Measurements from ENCODE around the gene TAF10.
A peak's percentile ranks its signal among the peaks of the same experiment; 100 is the strongest.

TAF10 gene

GRCh38 chr11:6576471-6577373, 35.3 kb downstream of the TAF10 start:
- peak; percentile 81 for DNase-seq

- DNase-seq: no peak
Measured at GRCh38 chr11:6574816-6575715, 37.0 kb downstream of the TAF10 start.

DNA sequence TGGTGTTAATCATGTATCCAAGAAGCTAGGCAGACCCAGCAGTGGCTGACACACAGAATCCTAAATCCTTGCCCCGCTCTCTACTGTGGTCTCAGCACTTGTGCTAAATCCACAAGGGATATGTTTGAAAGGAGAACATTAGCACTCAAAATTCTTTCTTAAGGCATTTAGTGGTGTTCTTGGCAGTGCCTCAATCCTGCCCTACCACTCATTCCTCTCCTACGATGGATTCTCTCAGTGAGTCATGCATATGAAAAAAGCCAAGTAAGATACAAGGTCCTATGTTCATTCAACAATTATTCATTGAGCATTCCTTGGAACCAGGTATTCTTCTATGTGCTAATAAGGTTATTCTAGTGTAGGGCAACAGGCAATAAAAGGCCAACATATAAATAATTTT, 39.8 kb downstream of the TAF10 start:
- no peak for DNase-seq

DNA sequence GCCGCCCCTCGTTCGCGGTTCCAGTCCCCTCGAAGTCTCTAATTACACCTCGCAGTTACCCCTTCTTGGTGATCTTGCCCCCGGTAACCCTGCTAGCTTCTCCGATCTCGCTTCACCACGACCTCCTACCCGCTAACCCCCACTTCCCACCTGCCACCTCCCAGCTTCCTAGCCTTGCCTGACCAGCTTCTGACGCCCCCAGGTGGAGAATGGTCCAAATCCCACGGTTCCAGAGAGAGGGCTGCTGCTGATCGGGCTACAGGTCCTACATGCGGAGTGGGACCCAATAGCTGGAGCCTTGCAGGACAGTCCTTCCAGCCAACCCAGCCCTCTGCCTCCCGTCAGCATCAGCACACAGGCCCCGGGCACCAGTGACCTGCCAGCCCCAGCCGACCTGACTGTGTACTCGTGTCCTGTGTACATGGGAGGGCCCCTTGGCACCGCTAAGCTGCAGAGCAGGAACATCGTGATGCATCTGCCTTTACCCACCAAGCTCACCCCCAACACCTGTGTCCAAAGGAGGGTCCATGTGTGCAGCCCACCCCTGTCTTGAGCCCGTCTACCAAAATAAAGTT, 40.5 kb downstream of the TAF10 start:
- DNase-seq: no peak

- DNase-seq: no peak
Measured at GRCh38 chr11:6570691-6571427, 41.2 kb downstream of the TAF10 start.

DNA sequence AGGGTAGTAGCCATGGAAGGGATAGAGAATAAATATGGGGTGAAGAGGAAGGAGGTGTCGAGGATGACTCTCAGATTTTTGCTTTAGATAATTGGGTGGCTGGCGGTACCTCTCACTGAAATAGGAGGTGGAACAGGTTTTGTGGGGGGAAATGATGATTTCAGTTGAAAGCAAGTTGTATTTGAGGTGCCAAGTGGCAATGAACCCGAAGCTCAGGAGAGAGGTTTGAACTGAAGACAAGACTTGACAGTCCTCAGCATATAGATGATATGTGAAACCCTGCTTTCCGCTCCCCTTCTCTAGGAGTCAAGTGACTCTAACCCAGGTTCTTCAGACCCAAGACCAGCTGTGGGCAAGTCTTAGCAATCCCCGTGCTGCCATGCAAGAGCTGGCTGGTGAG, 42.3 kb downstream of the TAF10 start:
- DNase-seq: no peak

DNA sequence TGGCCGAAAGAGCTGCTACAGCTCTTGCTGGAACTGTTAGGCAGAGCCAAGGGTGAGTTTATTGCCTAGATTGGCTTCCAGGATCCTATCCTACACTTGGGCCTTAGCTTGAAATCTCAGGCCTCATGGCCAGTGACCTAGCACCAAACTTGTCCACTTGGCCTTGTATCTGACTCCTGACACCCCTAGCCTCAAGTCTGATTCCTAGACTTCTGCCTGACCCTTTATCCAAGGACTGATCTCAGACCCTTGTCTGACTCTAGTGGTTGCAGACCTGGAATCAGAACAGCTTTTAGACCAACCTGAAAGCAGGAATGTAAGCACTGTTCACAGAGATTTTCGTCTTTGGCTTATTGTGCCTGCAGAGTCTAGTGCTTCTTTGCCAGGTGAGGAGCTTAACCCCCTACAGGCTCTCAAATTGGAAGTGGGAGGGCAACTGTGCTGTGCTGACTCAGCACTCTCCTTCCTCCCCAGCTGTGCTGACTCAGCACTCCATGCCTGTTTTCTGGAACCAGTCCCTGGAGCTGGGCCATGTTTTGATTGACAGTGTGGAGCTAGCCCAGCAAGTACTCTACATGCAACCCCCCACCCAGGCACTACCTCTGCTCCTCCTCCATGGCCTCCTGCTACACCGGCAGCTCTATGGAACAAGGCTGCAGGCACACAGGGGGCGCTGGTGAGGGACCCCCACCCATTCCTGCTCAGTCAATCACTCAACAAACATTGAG, 43.7 kb downstream of the TAF10 start:
- DNase-seq: peak; percentile 4

DNA sequence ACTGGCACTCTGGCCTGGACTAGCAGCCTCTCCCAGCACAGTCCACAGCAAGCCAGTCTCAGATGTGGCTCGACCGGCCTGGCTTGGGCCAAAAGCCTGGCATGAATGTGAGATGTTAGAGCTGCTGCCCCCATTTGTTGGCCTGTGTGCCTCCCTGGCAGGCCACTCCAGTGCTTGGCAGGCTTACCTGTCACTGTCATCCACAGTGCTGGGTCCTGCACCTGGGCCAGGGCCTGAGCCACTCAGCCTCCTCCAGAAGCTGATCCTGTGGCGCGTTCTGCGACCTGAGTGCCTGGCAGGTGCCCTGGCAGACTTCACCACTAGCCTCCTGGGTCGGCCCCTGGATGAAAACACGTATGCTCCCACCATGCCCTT, 44.7 kb downstream of the TAF10 start:
- DNase-seq: no peak

GRCh38 chr11:6566704-6567370, 45.2 kb downstream of the TAF10 start:
- no peak for DNase-seq

- DNase-seq: no peak
Measured at GRCh38 chr11:6565988-6566703, 45.9 kb downstream of the TAF10 start.

DNA sequence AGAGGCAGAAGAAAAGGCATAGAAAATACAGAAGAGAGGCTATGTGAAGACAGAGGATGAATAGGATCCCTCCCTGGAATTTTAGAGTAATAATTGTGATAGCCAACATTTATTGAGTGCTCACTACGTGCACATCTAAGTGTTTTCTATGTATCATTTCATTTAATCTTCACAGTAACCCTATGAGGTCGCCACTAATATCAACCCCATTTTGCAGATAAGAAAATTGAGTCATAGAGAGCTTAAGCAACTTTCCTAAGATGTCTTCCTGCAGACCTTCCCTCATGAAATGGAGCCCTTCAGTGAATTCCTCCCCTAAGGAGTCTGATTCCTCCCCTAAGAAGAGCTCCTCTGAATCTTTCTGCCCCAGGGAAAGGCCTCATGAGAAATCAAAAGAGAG, 46.7 kb downstream of the TAF10 start:
- DNase-seq: no peak

GRCh38 chr11:6563667-6564066, 48.3 kb downstream of the TAF10 start:
- DNase-seq: no peak

DNA sequence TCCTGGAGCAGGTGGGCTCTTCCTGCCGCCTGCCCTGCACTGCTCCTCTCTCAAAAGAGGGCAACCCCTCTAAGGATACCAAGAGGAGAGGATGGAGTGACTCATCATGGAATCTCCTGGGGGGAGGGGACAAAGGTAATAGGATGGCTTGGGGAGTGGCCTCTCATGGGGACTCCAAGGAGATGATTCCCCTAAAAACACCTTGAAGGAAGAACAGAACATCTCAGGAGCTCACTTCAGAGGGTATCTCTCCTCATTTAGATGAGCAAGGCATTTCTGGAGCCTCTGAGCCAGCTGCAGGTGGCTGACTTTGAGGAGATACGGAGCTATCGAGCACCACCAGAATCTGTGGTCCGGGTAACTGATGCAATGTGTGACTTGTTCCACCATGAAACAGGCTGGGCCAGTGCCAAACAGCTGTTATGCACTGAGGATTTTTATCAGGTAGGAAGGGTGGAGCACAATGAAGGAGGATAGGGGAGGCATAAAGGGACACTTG, 48.8 kb downstream of the TAF10 start:
- DNase-seq: no peak

- no peak for DNase-seq
Measured at GRCh38 chr11:6561288-6561687, 50.7 kb downstream of the TAF10 start.
